HG03565 (cell line): Measurements from ENCODE around the gene AK9.
A peak's percentile ranks its signal among the peaks of the same experiment; 100 is the strongest.
"Not testable (repeated sequence)": the region's sequence is repeated elsewhere in the genome, so short reads cannot be mapped to it uniquely, and the experiment has no call there.

ENCODE experiments used
- ATAC-seq: cut with Tn5 transposase; IDR thresholded peaks from one replicate; pipeline ENCODE4 v1.9.1; 2021; ENCODE audit warnings: mild to moderate bottlenecking, moderate library complexity; ENCODE audit not compliant: unreplicated experiment

The AK9 gene

DNA sequence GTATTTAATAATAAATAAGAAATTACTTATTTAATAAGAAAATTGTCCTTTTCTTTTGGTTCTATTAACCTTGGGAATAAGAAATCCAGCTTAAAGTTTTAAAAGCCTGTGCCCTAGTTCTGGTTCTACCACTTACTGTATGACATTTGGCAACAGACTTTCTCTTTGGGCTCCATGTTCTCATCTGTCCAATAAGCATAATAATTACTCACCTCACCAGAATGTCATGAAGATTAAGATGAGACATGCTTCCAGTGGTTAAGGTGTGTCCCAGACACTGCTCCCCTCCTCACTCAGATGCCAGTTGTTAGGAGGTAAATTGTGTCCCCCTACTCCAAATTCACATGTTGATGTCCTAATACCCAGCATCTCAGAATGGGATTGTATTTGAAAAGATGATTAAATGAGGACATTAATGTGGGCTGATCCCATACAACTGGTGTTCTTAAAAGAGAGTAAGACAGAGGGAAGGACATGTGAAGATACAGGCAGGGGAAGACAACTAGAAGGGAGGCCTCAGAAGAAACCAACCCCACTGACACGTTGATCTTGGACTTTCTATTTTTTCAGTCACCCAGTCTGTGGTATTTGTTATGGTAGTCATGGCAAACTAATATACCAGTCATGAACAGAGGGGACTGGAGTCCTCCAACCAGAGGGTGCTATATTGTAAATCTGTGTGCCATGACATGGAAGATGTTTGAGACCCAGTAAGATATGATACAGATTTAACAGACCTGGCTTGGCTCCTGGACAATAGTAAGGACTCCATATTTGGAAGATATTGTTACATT lies 229.1 kb downstream of the AK9 start:
- ATAC-seq = no peak

DNA sequence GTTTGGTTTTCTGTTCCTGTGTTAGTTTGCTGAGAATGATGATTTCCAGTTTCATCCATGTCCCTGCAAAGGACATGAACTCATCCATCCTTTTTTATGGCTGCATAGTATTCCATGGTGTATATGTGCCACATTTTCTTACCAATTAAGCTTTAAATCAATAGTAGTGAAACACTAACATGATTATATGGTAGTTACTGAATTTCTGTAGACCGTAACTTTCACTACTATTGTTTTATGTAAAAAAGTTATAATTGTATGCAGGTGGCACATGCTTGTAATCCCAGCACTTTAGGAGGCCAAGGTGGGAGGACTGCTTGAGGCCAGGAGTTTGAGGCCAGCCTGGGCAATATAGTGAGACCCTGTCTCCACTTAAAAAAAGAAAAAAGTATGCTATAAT lies 229.8 kb downstream of the AK9 start:
- not testable (repeated sequence) for ATAC-seq

DNA sequence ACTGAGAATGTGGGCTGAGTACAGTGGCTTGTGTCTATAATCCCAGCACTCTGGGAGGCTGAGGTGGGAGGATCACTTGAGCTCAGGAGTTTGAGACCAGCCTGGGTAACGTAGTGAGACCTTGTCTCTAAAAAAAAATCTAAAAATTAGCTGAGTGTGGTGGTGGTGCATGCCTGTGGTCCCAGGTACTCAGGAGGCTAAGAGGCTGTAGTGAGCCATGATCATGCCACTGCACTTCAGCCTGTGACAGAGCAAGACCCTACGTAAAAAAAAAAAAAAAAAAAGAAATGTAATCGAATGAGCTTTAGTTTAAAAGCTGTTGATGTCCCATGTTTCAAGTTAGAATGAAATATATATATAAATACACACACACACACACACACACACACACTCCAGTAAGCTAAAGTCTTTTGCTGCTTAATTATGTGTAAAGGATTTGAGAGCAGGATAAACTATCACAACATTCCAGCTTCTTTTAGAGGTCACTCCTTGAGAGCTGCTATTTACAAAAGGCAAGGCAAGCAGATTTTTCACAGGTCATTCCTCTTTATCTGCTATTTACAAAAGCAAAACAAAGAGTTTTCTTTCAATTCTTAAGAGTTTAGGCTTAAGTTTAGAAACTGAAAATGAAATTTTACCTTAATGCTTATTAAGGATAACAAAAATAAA lies 230.7 kb downstream of the AK9 start:
- no peak for ATAC-seq

DNA sequence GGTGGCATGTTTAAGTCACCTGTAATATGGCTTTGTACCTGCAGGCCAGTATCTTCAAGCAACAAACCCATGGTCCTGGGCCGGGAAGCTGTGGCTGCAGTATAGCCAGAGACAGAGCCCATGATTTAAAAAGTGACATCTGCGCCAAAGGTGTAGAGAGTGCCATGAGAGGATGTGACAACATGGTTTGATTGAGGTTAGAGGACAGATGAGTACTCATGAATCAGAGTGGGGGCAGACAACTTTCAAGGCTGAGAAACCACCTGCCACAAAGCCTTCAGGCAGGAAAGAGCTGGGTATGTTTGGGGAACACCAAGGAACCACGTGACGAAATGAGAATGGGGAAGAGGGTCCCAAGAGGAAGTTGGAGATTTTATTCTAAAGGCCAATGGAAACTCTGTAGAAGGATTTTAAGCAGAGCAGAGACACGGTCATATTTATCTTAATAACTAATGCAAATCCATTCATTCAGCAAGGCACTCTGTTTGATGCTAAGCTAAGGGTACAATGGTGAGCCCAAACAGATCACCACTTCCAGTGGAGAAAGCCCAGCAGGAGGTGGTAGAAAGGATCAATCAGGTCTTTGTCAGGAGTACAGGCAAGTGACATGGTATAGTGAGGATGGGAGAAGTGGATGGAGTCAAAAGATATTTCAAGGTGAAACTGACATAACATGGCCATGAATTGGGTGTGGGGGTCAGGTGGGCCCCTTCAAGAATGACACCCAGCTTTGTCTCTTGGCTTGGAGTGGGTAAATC lies 232.0 kb downstream of the AK9 start:
- ATAC-seq = peak; percentile 26

DNA sequence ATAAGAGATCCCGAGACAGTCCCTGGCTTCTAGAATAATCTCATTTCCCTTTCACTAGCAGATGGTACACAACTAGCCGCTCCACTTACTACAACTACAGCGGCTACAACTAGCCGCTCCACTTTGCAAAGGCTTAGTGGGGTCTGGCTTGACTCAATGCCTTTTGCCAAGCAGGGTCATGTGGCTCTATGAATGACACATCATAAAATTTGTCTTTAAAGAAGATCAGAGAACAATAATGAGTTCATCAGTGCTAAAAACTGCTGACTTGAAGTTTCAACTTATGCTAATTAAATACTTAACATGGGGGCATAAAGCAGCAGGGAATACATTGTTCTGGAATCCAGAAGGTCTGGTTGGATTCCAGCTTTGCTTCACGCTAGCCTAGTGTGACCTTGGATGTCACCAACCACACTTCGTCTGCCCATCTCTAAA lies 233.4 kb downstream of the AK9 start:
- ATAC-seq = no peak

DNA sequence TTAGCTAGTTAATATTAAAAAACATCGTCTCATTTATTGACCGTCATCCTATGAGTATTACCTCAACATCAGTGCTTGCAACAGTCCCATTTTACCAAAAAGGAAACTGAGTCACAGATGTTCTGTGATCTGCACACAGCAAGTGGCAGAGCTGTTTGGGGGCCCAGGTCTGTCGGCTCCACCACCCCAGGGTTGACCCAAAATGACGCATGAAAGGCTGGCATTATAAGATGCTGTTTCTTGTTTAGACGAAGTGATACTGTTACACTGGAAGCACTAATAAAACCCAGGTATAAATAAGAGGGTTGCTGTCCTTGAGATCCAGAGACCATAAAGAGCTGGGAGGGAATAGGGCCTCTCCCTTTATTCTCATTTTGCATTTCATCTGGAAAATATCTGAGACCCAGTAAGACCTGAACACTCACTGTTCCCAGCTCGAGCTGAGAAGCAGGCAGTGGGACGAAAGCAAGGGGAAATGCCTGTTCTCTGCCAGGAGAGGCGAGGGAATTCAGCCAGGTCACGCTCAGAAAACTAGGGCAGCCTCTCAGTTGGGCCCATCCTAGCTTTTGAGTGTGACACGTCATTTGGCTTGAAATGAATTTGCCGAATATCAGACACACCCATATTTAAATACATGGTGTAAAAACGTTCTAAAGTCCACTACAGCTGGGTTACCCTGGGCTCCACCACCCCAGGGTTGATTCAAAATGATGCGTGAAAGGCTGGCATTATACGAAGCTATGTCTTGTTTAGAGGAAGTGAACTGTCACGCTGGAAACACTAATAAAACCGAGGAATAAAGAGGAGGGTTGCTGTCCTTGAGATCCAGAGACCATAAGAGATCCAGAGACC lies 234.1 kb downstream of the AK9 start:
- no peak for ATAC-seq

DNA sequence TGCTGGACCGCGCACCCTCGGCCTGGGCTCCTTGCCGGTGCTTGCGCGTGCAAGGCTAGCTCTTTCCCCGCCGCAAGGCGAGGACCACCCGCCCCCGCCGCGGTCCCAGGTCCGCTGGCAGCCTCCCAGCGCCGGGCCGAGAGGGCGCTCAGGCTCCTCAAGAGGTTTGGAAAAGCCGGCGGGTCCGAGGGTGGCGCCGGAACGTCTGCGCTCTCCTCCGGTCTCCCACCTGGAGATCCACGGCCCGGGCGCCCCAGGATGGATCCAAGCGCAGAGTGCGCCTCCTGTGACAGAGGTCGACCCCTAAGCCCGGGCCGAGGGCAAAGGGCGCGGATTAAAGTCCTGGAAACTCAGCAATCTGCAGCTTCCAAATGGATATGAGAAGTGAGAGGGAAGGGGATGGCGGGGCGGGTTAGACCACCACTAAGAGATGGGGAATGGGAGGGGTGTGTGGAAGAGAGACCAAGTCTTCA lies 234.9 kb downstream of the AK9 start:
- ATAC-seq = no peak

DNA sequence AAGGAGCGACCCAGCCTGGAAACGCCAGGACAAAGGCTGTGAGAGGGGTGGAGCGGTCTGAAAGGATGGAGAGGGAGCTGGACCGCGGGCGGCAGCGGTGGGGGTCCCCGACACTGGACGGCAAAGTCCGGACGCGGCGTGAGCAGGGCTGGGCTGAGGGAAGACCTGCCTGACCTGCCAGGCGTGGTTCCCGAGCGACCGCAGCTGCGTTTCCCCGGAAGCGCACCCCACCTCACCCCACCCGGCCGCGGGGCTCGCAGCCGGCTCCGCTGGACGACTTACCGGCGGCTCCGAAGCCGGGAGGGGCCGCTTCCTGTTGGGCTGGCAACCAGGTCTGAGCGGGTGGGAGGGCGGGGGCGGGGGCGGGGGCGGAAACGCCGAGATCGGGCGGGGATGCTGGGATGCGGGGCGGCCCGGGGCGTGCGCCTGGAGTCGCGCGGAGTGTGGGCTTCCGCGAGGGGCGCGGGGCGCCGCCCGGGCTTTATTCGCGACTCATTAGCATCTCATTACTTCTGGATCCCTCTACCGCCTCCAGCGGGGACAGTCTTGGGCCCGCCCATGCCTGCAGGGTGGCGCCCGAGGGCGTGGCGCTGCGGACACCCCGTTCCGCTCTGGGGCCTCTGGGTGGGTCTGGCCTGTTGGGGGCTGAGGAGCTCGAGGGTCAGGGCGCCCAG lies 235.4 kb downstream of the AK9 start, which contains the start of gene MICAL1:
MICAL1 (minus strand) TSS at position 336 of the 674 bp plus-strand sequence. CDS start 1,576 bp downstream, outside the sequence.
- ATAC-seq = peak; percentile 47

DNA sequence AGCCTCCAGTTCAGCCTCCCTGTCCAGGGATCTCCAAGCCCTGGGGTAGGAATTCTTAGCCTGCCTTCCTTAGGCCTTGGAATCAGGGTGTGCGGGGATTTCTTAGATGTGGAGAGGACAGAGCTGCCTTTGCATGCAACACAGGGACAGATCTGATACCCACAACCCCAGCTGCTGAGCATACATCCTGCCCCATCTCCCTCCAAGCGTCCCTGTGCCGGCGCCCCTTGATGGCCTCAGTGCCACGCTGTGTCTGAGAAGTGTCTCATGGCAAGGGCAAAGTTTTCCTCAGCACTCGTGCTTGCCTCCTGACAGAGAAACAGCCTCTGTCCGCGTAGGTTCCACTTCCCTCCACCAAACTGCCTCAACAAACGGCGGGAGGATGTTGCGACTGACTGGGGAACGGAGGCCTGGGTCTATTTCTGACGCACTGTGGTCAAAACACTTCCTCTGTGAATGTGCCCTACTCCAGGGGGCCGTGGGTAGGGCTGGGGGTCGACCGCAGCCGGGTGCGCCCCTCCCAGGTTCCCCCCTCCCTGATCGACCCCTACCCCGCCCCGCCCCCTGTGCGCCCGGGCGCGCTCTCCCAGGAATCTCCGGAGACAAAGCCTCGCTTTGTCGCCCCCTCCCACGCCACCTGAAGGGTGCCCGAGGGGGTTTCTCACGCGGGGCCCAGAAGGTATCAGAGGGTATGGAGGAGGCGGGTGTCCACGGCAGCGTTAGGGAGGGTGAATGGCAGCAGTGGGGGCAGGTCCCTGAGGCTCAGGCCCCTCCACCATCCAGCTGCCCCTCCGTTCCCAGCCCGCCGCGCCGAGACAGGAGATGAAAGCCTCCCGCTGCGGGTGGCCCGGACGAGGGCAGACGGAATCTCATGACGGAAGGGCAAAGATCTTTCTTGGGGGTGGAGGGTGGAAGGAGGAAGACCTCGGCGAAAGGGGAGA lies 236.2 kb downstream of the AK9 start:
- peak; percentile 25 for ATAC-seq

DNA sequence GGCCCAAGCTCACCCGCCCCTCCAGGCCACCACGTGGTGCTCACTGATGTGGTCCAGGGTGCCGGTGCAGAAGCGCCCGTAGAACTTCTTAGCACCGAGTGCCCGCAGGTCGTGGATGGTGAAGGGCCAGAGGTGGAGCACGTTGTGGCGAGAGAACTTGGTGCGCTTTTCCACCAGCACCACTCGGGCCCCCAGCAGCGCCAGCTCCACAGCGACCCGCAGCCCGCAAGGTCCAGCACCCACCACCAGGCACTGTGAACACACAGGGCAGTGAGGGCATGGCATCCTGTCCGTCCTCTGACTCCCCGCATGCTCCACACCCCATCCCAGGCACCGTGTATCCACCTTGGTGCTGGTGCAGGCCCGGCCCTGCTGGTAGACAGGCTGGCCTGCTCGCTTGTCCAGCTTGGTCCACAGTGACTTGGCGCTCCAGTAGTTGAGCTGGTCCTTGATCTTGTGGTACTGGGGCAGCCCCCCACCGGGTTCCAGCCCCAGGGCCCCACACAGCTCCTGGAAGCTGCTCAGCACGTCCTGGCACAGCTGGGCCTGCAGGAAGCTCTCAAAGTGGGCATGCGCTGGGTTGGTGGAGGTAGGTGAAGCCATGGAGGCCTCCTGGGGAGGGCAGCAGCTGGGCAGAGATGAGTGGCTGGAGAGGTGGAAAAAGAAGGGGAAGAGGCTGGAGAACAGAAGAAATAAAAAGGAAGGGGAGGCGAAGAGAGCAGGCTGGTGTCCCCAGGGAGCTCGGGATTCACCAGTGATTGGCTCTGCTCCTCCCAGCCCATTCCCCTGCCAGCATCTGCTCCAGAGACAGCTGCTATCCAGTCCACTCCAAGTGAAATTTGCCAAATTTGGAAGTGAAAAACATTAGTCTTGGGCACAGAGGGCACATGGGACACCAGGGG lies 237.2 kb downstream of the AK9 start:
- ATAC-seq = no peak

DNA sequence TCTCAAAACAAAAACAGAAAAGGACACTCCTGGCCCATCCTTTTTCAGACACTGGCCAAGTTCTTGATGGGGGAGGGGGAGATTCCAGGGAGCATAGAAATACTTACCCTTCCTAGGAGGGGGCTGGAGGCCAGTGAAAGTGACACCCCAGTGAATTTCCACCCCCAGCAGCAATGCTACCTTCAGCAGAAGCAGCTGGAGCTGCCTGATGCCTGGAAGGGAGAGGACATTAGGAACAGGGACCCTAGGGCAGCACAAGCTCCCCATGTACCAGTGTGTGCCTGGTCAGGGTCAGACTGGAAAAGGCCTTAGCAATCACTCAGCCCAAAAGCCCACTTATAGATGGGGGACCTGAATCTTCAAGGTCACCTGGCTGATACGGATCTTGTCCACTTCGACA lies 237.8 kb downstream of the AK9 start:
- ATAC-seq = no peak

DNA sequence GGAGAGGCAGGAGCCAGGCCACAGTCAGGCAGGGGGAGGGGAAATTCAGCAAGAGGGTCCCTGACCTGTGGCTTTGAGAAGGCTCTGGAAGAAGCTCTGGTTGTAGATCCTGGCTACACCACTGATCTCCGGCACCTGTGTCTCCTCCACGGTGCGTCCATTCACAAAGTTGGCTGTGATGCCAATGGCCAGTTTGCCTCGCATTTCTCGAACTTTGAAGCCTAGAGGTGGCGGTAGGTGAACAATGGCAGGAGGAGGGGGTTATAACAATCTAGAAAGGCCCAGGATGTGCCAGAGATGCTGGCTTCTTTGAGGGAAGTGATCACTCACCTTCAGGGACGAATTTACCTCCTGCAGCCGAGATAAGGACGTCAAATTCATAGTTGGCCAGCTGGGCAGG lies 238.8 kb downstream of the AK9 start:
- no peak for ATAC-seq

DNA sequence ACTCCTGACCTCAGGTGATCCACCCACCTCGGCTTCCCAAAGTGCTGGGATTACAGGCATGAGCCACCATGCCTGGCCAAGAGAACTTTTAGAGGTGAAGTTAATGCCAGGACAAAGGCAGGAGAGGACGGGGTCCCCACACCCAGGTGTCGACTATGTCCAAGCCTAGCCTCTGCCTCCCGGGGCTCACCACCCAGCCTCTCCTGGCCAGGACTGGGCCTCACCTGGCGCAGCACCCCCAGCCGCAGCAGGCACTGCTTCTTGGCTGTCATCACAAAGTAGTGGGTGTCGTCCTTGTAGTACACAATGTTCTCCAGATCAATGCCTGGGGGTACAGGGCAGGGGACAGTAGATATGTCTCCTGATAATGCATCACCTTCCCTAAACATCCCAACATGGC lies 239.6 kb downstream of the AK9 start:
- no peak for ATAC-seq

DNA sequence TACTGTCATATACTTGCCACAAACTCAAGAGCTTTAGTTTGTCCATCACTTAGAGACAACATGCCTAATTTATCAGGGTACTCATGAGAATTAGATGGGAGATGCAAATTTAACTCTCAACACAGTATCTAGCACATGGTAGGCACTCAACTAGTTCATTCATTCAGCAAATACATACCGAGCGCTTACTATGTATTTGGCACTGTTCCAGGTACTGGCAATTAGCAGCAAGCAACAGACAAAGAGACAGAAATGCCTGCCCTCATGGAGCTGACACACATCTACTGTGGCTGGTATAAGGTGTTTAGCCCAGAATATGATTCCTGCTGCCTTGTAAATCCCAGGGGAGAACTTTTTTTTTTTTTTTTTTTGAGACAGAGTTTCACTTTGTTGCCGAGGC lies 240.2 kb downstream of the AK9 start:
- ATAC-seq = no peak

DNA sequence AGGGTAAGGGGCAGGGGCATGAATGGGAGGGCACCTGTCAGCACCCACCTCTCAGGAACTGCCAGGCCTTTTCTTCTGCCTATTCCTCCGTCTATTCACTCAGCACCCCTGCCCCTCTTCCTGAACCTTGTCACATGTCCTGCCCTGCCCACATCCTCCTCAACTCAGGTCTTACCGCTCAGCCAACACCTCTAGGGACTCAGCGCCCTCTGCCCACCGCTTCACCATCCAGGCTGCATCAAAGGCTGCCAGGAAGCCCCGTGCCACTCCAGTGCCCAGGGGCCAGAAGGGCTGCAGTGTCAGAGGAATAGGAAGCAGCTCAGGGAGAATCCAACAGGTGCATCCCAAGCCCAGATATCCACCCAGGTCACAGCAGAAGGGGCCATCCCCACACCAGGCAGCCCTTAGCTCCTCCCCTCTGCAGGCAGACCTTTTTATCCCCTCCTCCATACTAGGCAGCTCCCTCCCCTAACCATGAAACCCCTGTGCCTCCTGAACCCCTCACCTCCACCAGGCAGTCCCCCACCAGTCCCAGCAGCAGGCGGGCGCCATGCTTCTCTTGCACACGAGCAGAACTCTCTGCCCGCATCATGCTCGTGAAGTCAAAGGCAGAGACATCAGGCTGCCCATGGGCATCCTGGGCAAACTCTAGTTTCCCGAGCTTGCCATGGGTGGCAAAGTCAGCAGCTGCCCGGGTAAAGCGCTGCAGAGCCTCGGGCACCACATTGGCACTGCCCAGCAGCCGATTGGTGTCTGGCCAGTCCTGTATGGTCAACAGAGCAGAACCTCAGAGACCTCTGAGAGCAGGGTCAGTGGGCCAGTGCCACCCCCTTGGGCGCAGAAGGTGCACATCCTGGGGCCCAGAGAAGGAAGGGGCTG lies 241.0 kb downstream of the AK9 start:
- ATAC-seq = no peak

DNA sequence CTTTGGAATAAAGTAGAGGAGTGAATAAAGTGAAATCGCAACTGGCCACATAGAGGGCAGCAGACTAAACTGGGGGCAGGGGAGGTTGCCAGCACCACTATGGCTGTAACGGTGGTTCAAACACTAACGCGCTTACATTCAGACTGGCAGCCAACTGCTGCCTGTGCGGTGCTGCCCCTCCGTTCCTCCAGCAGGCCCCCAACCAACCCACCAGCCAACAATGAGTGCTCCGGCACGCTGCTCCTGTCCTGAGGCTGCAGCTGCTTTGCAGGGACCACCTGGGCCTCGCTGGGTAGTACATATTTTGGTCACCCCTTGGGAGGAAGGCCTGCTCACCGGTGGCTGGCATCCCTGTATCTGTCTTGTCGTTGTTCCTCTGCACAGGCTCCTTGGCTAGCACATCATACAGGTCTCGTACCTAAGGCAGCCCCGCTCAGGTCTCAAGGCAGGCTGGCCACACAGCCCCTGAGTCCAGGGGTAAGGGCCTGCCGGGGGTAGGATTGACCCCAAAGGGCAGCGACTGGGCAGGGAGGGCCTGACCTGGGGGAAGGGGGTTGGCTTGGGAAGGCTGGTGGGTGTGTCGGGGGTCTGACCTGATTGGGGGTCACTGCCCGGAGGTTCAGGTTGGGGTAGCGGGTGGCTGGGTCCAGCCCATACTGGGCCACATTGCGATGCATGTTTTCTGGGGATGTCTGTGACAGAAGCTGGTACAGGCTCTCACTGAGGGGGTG lies 241.8 kb downstream of the AK9 start:
- ATAC-seq = no peak
